Keratinocyte (primary cell): ENCODE results near the gene SBK2. TPM values are rescaled to one million over a fixed set of nuclear protein-coding genes. Genes with fewer than 3 reads are reported as not detected.

ENCODE experiments used
- DNase-seq: peaks from one replicate; pipeline ENCODE4 v3.0.0-alpha.2; 2011; ENCODE audit warnings: low read depth, missing footprints, low spot score
- FAIRE-seq: peaks from 2 replicates; lab custom pipeline; 2011; peaks lifted over from hg19 to GRCh38; lab: Jason Lieb, UNC
- H2AFZ ChIP-seq: 2 replicates; pipeline ENCODE4 v1.6.0; 2012; ENCODE audit warnings: low read length, control low read depth, inconsistent platforms; ENCODE audit not compliant: control insufficient read depth
- H3K27ac ChIP-seq: 2 replicates; pipeline ENCODE4 v1.5.1; 2011; ENCODE audit warnings: low read length; ENCODE audit not compliant: control insufficient read depth, insufficient read depth
- H3K27me3 ChIP-seq: 3 replicates; pipeline ENCODE4 v1.6.0; 2011; ENCODE audit warnings: low read length; ENCODE audit not compliant: control insufficient read depth, insufficient read depth; ENCODE audit errors: extremely low read depth
- H3K36me3 ChIP-seq, 2 experiments: 2 replicates in 1 of 2; 3 replicates in 1 of 2; pipeline ENCODE4 v1.5.1; 2011; ENCODE audit warnings: low read length in 2 of 2, mild to moderate bottlenecking in 1 of 2; ENCODE audit not compliant: control insufficient read depth in 2 of 2, insufficient read depth in 2 of 2; ENCODE audit errors: extremely low read depth in 1 of 2
- H3K4me1 ChIP-seq: 3 replicates; pipeline ENCODE4 v1.5.1; 2011; ENCODE audit warnings: low read length; ENCODE audit not compliant: control insufficient read depth, insufficient read depth; ENCODE audit errors: extremely low read depth
- H3K4me2 ChIP-seq: 3 replicates; pipeline ENCODE4 v1.6.0; 2011; ENCODE audit warnings: low read depth, low read length; ENCODE audit not compliant: control insufficient read depth, insufficient read depth; ENCODE audit errors: extremely low read depth
- H3K4me3 ChIP-seq, 3 experiments: fragments of 200-600 bp in 1 of 3; sonication (generic) in 1 of 3; 2 replicates in 2 of 3; 3 replicates in 1 of 3; pipeline ENCODE4 v1.5.1; 2011 to 2016; ENCODE audit warnings: low read length in 3 of 3, mild to moderate bottlenecking in 3 of 3, control low read depth in 2 of 3, inconsistent platforms in 1 of 3, low read depth in 1 of 3, mixed read lengths in 1 of 3, mixed run types in 1 of 3, moderate library complexity in 1 of 3; ENCODE audit not compliant: control insufficient read depth in 2 of 3, insufficient read depth in 2 of 3; ENCODE audit errors: extremely low read depth in 1 of 3
- H3K79me2 ChIP-seq: 2 replicates; pipeline ENCODE4 v1.6.0; 2012; ENCODE audit warnings: low read length; ENCODE audit not compliant: control insufficient read depth, insufficient read depth
- H3K9ac ChIP-seq: 3 replicates; pipeline ENCODE4 v1.6.0; 2011; ENCODE audit warnings: low read length; ENCODE audit not compliant: control insufficient read depth, insufficient read depth; ENCODE audit errors: extremely low read depth
- H3K9me1 ChIP-seq: 3 replicates; pipeline ENCODE4 v1.6.0; 2011; ENCODE audit warnings: low read length; ENCODE audit not compliant: control insufficient read depth, insufficient read depth; ENCODE audit errors: extremely low read depth
- H3K9me3 ChIP-seq: 2 replicates; pipeline ENCODE4 v1.5.1; 2012; ENCODE audit warnings: low read depth, low read length; ENCODE audit not compliant: control insufficient read depth
- H4K20me1 ChIP-seq: 3 replicates; pipeline ENCODE4 v1.6.0; 2011; ENCODE audit warnings: low read length; ENCODE audit not compliant: control insufficient read depth, insufficient read depth; ENCODE audit errors: extremely low read depth
- EZH2 ChIP-seq: IDR thresholded peaks from one replicate; pipeline ENCODE4 v1.6.1; 2012; ENCODE audit warnings: inconsistent platforms, mild to moderate bottlenecking, low read length, moderate library complexity
- dilution Hi-C: fragments of 300-500 bp; cut with MboI; formaldehyde crosslinking; loops from one replicate; pipeline ENCODE4 v1.7.0; 2020; ENCODE audit warnings: low sequenced_read_pairs; ENCODE audit not compliant: extremely low pct_ligation_motif_present
- polyA plus RNA-seq, 5 experiments: library from polyadenylated mRNA; depleted of rRNA in 3 of 5; stranded (reverse) in 3 of 5; stranded (forward) in 1 of 5; unstranded in 1 of 5; fragments of >200 nt; gene quantifications; 1 replicate in 1 of 5; 2 replicates in 3 of 5; 3 replicates in 1 of 5; pipeline versions ENCODE4 v1.2.1 to v1.2.3, GENCODE V29; 2011 to 2012; ENCODE audit warnings: missing spikeins in 2 of 5, low read depth in 1 of 5, low replicate concordance in 1 of 5
- TF ChIP-seq, protein P1 (sequence below), 3 experiments: IDR thresholded peaks in 1 of 3; conservative IDR thresholded peaks in 1 of 3; optimal IDR thresholded peaks in 1 of 3; 2 replicates in 2 of 3; 3 replicates in 1 of 3; pipeline versions ENCODE3 to v1.5.1; 2011; ENCODE audit warnings: low read length in 3 of 3, mild to moderate bottlenecking in 3 of 3, moderate library complexity in 2 of 3, control low read depth in 1 of 3, inconsistent platforms in 1 of 3; ENCODE audit not compliant: insufficient read depth in 2 of 3; ENCODE audit errors: extremely low read depth in 1 of 3

The SBK2 gene
- polyA plus RNA-seq, 1 donor (not counting 4 experiments of a cell fraction or from before 2014, with no cell fraction given) = not detected

DNA sequence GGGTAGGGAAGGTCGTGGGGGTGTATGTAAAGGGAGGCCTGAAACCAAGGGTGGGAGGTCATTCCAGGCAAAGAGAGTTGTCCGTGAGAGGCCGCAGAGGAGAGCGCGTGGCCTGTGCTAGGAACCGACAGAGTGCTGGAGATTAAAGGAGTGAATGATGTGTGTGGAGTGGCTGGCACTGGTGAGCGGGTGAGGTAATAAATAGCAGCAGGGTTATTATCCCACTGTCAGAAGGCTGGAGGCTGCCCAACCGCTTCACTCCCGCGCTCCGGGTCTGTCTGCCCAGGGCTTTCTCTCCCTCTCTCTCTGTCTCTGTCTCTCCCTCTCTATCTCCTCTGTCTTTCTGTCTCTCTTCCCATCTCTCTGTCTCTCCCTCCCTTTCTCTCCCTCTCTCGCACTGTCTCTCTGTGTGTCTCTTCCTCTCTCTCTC, 26.3 kb upstream of the SBK2 start:
- H3K27ac ChIP-seq = no peak overlapping the region
- H3K79me2 ChIP-seq = no peaks in the 10 kb centered on the region
- H3K4me1 ChIP-seq = no peaks in the 10 kb centered on the region
- dilution Hi-C loops = no loop called here
- H3K36me3 ChIP-seq = no peaks in the 10 kb centered on the region
- H3K27me3 ChIP-seq = peaks cover 14% of the 10 kb centered on the region
- no peak overlapping the region for H3K4me3 ChIP-seq
- no peak for FAIRE-seq
- no peaks in the 10 kb centered on the region for H4K20me1 ChIP-seq
- H2AFZ ChIP-seq = no peak overlapping the region
- no peak overlapping the region for H3K9ac ChIP-seq
- no peaks in the 10 kb centered on the region for H3K9me3 ChIP-seq
- no peak for DNase-seq
- no peak overlapping the region for H3K4me2 ChIP-seq
- TF ChIP-seq EZH2 = no peak
- TF ChIP-seq, protein P1, sequence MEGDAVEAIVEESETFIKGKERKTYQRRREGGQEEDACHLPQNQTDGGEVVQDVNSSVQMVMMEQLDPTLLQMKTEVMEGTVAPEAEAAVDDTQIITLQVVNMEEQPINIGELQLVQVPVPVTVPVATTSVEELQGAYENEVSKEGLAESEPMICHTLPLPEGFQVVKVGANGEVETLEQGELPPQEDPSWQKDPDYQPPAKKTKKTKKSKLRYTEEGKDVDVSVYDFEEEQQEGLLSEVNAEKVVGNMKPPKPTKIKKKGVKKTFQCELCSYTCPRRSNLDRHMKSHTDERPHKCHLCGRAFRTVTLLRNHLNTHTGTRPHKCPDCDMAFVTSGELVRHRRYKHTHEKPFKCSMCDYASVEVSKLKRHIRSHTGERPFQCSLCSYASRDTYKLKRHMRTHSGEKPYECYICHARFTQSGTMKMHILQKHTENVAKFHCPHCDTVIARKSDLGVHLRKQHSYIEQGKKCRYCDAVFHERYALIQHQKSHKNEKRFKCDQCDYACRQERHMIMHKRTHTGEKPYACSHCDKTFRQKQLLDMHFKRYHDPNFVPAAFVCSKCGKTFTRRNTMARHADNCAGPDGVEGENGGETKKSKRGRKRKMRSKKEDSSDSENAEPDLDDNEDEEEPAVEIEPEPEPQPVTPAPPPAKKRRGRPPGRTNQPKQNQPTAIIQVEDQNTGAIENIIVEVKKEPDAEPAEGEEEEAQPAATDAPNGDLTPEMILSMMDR (optimal IDR thresholded peaks at IDR 0.05 in 1 of 3, IDR thresholded peaks at IDR 0.05 in 1 of 3, conservative IDR thresholded peaks at IDR 0.05 in 1 of 3; ENCODE audit: extremely low read depth in 1 of 3, insufficient read depth in 2 of 3, low read length in 3 of 3) = no peak
- no peaks in the 10 kb centered on the region for H3K9me1 ChIP-seq

- no peak for TF ChIP-seq EZH2
- TF ChIP-seq, protein P1 (optimal IDR thresholded peaks at IDR 0.05 in 1 of 3, IDR thresholded peaks at IDR 0.05 in 1 of 3, conservative IDR thresholded peaks at IDR 0.05 in 1 of 3; ENCODE audit: extremely low read depth in 1 of 3, insufficient read depth in 2 of 3, low read length in 3 of 3) = no peak
- no peaks in the 10 kb centered on the region for H3K36me3 ChIP-seq
- no peak overlapping the region for H3K27ac ChIP-seq
- dilution Hi-C loops = no loop called here
- no peak overlapping the region for H3K9ac ChIP-seq
- peaks cover 8% of the 10 kb centered on the region for H3K27me3 ChIP-seq
- no peak overlapping the region for H2AFZ ChIP-seq
- H3K4me2 ChIP-seq = no peak overlapping the region
- no peaks in the 10 kb centered on the region for H3K9me3 ChIP-seq
- DNase-seq (no peak), FAIRE-seq (no peak)
- H3K9me1 ChIP-seq = no peaks in the 10 kb centered on the region
- no peaks in the 10 kb centered on the region for H3K4me1 ChIP-seq
- H4K20me1 ChIP-seq = no peaks in the 10 kb centered on the region
- no peaks in the 10 kb centered on the region for H3K79me2 ChIP-seq
- H3K4me3 ChIP-seq = no peak overlapping the region
Observed at GRCh38 chr19:55559684-55560083, 22.8 kb upstream of the SBK2 start.
